OCI-LY3 (cell line): ENCODE data around the gene SPINT4.

Experiments used
- H2AFZ ChIP-seq: fragments of 200-600, 300-600 bp; shearing (Covaris generic); 2 replicates; pipeline ENCODE4 v1.6.0; 2014; ENCODE audit warnings: antibody characterized with exemption, low read depth, low read length
- H3K27ac ChIP-seq: fragments of 200-600, 300-600 bp; sonication (generic); 2 replicates; pipeline ENCODE4 v1.5.1; 2014; ENCODE audit warnings: mild to moderate bottlenecking, low read length, moderate library complexity, mixed read lengths
- H3K27me3 ChIP-seq: fragments of 200-600, 300-600 bp; sonication (generic); 2 replicates; pipeline ENCODE4 v1.6.1; 2014; ENCODE audit warnings: low read depth, low read length, mixed read lengths
- H3K36me3 ChIP-seq: fragments of 200-600, 300-600 bp; sonication (generic); replicated peaks from 2 replicates; pipeline ENCODE3; 2014; ENCODE audit warnings: low read depth, low read length, mixed read lengths
- H3K4me1 ChIP-seq: fragments of 300-600, 200-600 bp; sonication (generic); 2 replicates; pipeline ENCODE4 v1.6.1; 2014; ENCODE audit warnings: low read length, mixed read lengths
- H3K4me2 ChIP-seq: fragments of 200-600, 300-600 bp; sonication (generic); 2 replicates; pipeline ENCODE4 v1.6.1; 2014; ENCODE audit warnings: low read length, mixed read lengths
- H3K4me3 ChIP-seq: fragments of 300-600, 200-600 bp; sonication (generic); 2 replicates; pipeline ENCODE4 v1.5.1; 2014; ENCODE audit warnings: antibody characterized with exemption, mild to moderate bottlenecking, low read length, moderate library complexity
- H3K79me2 ChIP-seq: fragments of 300-600, 200-600 bp; shearing (Covaris generic); 2 replicates; pipeline ENCODE4 v1.6.1; 2014; ENCODE audit warnings: mild to moderate bottlenecking, low read length, mixed read lengths
- H3K9ac ChIP-seq: fragments of 300-600, 200-600 bp; shearing (Covaris generic); 2 replicates; pipeline ENCODE4 v1.6.0; 2014; ENCODE audit warnings: mild to moderate bottlenecking, low read length, moderate library complexity
- H3K9me3 ChIP-seq: fragments of 200-600, 300-600 bp; shearing (Covaris generic); 2 replicates; pipeline ENCODE4 v1.6.1; 2014; ENCODE audit warnings: low read length, mixed read lengths; ENCODE audit not compliant: insufficient read depth
- H4K20me1 ChIP-seq: fragments of 200-600, 300-600 bp; sonication (generic); 2 replicates; pipeline ENCODE4 v1.6.1; 2016; ENCODE audit warnings: low read length, mixed read lengths; ENCODE audit not compliant: insufficient read depth
- EZH2phosphoT487 ChIP-seq: fragments of 200-600 bp; shearing (Covaris generic); IDR thresholded peaks from 2 replicates; pipeline ENCODE4 v1.6.1; 2018; ENCODE audit warnings: antibody characterized with exemption, mixed run types, low read depth
- TF ChIP-seq, protein P1 (sequence below): fragments of 200-600, 300-600 bp; sonication (generic); IDR thresholded peaks from 2 replicates; pipeline ENCODE4 v1.5.1; 2014; ENCODE audit warnings: antibody characterized with exemption, low read length, low read depth

SPINT4 gene

DNA sequence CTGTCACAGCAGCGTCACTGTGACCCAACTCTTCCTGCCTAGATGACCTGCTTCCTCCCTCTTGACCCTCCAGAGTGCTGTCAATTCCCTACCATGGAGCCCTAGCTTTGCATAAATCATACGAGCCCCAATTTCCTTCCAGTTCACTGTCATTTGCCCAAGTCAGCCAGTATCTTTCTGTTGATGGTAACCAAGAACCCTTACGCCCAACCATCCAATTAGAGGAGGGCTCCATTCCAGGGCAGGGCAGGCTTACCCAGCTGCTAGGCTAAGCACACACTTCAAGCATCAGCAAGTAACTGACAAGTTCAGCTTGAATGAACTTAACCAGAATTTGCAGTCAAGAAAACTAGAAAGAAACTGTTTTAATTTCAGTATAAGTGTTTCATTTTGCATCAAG lies 43.8 kb downstream of the SPINT4 start:
- Histone ChIP-seq H3K9ac (no peak overlapping the region), H3K4me3 (no peak overlapping the region), H3K4me2 (peak overlapping the region; percentile 1; the same call in 1 of the 2 replicates), H3K4me1 (peaks cover 8% of the 10 kb centered on the region), H3K79me2 (no peaks in the 10 kb centered on the region), H3K27ac (no peak overlapping the region), H2AFZ (no peak overlapping the region; the same call in 1 of the 2 replicates), H3K27me3 (peaks cover 6% of the 10 kb centered on the region; the same call in 1 of the 2 replicates), H3K36me3 (no peaks in the 10 kb centered on the region), H4K20me1 (no peaks in the 10 kb centered on the region), H3K9me3 (no peaks in the 10 kb centered on the region)
- no peak for TF ChIP-seq EZH2phosphoT487

GRCh38 chr20:45768479-45768878 lies 46.3 kb downstream of the SPINT4 start:
- Histone ChIP-seq H3K36me3 (no peaks in the 10 kb centered on the region), H2AFZ (no peak overlapping the region), H3K4me3 (no peak overlapping the region), H3K79me2 (no peaks in the 10 kb centered on the region), H3K9me3 (no peaks in the 10 kb centered on the region), H4K20me1 (no peaks in the 10 kb centered on the region), H3K4me2 (no peak overlapping the region), H3K27me3 (peaks cover 9% of the 10 kb centered on the region; the same call in 1 of the 2 replicates), H3K27ac (no peak overlapping the region), H3K4me1 (peaks cover 14% of the 10 kb centered on the region), H3K9ac (no peak overlapping the region)
- TF ChIP-seq, protein P1, sequence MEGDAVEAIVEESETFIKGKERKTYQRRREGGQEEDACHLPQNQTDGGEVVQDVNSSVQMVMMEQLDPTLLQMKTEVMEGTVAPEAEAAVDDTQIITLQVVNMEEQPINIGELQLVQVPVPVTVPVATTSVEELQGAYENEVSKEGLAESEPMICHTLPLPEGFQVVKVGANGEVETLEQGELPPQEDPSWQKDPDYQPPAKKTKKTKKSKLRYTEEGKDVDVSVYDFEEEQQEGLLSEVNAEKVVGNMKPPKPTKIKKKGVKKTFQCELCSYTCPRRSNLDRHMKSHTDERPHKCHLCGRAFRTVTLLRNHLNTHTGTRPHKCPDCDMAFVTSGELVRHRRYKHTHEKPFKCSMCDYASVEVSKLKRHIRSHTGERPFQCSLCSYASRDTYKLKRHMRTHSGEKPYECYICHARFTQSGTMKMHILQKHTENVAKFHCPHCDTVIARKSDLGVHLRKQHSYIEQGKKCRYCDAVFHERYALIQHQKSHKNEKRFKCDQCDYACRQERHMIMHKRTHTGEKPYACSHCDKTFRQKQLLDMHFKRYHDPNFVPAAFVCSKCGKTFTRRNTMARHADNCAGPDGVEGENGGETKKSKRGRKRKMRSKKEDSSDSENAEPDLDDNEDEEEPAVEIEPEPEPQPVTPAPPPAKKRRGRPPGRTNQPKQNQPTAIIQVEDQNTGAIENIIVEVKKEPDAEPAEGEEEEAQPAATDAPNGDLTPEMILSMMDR: no peak
- TF ChIP-seq EZH2phosphoT487: no peak

DNA sequence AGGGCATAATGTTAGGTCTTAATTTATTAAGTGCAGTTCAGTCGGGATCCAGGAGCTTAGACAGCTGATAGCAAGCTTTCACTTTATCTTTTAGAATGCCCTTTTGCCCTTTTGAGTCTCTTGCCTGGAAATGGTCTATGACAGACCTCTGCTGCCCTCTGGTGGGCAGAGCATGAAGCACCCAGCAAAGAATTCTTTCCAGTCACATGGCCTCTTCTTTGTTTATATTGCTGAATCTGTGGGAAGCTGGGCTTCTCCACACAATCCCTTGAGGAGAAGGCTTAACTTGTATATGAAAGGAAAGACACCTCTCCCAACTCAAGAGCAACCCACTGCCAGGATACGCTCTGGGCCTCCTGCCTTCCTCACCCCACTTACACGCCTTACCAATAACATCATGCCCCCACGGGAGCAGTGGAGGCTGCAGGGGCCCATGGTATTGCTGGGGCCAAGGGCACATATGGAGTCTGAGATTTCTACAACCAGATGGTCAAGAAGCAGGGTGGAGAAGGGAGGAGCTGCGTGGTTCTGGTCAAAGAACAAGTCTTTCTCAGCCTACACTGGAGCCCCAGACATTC lies 49.1 kb downstream of the SPINT4 start:
- Histone ChIP-seq H3K4me3 (peak overlapping the region; percentile 49), H4K20me1 (no peaks in the 10 kb centered on the region), H3K4me2 (peak overlapping the region; percentile 73), H3K27me3 (peaks cover 24% of the 10 kb centered on the region), H3K9me3 (no peaks in the 10 kb centered on the region), H3K4me1 (peaks cover 9% of the 10 kb centered on the region), H3K79me2 (no peaks in the 10 kb centered on the region), H3K9ac (peak overlapping the region; percentile 10; the same call in 1 of the 2 replicates), H3K36me3 (no peaks in the 10 kb centered on the region), H3K27ac (no peak overlapping the region), H2AFZ (peak overlapping the region; percentile 97)
- TF ChIP-seq, protein P1: peak; percentile 100
- no peak for TF ChIP-seq EZH2phosphoT487

- Histone ChIP-seq H2AFZ (no peak overlapping the region), H3K79me2 (no peaks in the 10 kb centered on the region)
Observed at GRCh38 chr20:45772693-45773092, 50.5 kb downstream of the SPINT4 start.

More at GRCh38 chr20:45772693-45773092, 50.5 kb downstream of the SPINT4 start:
- Histone ChIP-seq H3K27ac (no peak overlapping the region), H4K20me1 (no peaks in the 10 kb centered on the region), H3K9me3 (no peaks in the 10 kb centered on the region), H3K27me3 (peaks cover 29% of the 10 kb centered on the region), H3K4me3 (no peak overlapping the region), H3K4me2 (no peak overlapping the region), H3K4me1 (peaks cover 8% of the 10 kb centered on the region; the same call in 1 of the 2 replicates), H3K9ac (no peak overlapping the region), H3K36me3 (no peaks in the 10 kb centered on the region)
- TF ChIP-seq, protein P1: no peak
- TF ChIP-seq EZH2phosphoT487: no peak
